ENCODE data around the gene DKK1. TPM values are rescaled to one million over a fixed set of nuclear protein-coding genes. Genes with fewer than 3 reads are reported as not detected.
A peak's percentile ranks its signal among the peaks of the same experiment; 100 is the strongest.

Gene DKK1, protein sequence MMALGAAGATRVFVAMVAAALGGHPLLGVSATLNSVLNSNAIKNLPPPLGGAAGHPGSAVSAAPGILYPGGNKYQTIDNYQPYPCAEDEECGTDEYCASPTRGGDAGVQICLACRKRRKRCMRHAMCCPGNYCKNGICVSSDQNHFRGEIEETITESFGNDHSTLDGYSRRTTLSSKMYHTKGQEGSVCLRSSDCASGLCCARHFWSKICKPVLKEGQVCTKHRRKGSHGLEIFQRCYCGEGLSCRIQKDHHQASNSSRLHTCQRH
- total RNA-seq = 111 and 122 TPM in 2 replicates

DNA sequence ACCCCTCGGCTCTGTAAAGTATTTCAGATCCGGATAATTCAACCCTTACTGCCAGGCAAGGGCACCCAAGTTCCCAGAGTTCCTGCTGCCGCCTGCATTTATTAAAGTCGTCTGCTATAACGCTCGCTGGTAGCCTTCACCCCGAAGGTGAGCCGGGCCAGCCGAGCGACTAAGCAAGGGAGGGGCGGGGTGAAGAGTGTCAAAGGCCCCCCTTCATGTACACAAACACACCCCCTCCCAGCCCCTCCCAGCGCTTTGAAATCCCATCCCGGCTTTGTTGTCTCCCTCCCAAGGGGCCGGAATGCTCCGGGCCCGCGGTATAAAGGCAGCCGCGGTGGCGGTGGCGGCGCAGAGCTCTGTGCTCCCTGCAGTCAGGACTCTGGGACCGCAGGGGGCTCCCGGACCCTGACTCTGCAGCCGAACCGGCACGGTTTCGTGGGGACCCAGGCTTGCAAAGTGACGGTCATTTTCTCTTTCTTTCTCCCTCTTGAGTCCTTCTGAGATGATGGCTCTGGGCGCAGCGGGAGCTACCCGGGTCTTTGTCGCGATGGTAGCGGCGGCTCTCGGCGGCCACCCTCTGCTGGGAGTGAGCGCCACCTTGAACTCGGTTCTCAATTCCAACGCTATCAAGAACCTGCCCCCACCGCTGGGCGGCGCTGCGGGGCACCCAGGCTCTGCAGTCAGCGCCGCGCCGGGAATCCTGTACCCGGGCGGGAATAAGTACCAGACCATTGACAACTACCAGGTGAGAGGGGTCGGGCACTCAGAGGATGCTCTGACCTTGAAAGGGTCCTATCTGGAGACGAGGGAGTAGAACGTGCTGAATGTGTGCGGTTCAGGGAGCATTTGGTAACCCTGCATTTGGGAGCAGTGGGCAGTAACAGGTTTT lies at the start of gene DKK1:
TSS of gene DKK1 (plus strand) at position 349 of the 889 bp plus-strand sequence. CDS start at position 503, 154 bp downstream.
- DNase-seq (ENCODE audit: low read depth, low spot score) = peak; percentile 60

DNA sequence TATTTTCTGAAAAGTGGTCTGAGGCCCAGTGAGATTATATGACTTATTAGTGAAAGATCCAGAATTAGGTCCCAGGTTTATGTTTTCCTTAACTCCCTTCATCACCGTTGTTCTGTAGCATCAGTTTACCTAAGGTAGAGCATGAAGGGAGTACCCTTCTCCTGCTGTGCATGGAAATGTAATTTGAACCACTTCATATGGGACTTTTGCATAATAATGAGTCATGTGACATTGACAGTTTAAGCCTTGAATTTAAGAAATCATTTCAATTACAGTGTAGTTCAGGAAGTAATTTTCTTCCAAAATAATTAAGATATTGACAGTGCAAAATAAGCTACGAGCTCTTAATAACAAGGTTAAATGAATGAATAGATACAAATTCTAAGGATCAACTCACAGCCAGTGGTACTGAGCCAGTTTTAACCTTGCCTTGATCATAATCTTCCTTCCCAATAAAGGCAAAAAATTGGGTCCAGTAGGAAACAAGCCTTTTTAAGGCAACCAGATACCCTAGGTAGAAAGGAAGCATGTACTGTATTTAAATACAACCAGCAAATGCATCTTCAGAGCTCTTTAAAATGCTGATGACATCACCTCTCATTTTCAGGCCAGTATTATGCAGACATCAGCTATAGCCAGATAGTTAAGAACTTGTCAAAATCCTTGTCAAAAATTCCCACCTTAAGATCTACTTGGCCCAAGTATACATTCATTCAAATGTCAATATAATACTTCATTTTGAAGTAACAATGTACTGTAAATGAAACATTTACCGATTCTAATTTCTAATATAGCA lies 48.8 kb upstream of the DKK1 start:
- DNase-seq (ENCODE audit: low read depth, low spot score) = no peak

GRCh38 chr10:52266858-52267257 lies 47.2 kb upstream of the DKK1 start:
- DNase-seq (ENCODE audit: low read depth, low spot score) = no peak

- no peak for DNase-seq (ENCODE audit: low read depth, low spot score)
Measured at GRCh38 chr10:52268790-52269189, 45.3 kb upstream of the DKK1 start.

GRCh38 chr10:52269233-52269632 lies 44.8 kb upstream of the DKK1 start:
- no peak for DNase-seq (ENCODE audit: low read depth, low spot score)

DNA sequence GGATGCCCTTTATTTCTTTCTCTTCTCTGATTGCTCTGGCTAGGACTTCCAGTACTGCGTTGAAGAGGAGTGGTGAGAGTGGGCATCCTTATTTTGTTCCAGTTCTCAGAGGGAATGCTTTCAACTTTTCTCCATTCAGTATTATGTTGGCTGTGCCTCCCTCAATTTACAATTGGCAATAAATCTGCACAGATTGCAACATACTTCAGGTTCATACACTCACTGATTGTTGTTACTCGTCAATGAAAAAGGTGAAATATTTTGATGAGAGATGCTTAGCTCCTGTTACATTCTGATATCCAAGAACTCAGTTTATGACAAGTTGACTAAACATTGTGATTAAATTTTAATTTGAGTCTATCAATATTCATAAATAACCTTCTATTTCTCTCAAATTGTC lies 37.9 kb upstream of the DKK1 start:
- DNase-seq (ENCODE audit: low read depth, low spot score) = no peak

DNA sequence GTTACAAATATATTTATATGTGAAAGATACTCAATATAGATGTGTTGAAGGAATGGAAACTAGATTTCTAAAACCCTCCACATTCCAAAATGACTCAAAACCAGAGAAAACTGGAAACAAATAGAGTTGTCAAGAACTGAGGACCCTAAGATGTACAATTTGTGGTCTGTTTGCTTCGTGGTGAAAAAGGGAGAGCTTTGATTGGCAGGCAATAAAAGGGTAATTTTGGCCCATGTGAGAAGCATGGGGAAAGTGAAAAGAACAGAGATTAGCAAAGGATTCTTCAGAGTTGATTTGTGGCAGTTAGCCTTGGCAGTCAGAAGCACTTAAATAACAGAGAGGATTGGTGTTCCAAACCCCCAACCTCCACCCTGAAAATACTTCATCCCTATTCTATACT lies 37.1 kb upstream of the DKK1 start:
- DNase-seq (ENCODE audit: low read depth, low spot score) = no peak

DNA sequence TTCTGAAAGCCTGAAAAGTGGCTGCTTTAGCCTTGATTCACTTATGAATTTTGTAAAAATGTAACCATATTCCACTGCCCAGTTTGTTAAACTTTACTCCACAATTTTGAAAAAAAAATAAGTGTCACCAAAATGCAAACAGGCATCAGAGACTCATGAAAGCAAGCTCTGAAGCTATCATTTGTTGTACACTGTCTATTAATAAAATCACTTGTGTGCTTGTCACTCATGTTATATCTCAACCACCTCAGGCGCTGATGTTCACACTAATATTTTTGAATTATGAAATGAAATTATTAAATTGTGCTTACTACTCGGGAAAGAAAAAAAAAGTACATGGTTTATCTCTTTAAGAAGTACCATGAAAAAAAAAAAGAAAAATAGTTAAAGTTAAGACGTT lies 34.5 kb upstream of the DKK1 start:
- no peak for DNase-seq (ENCODE audit: low read depth, low spot score)

GRCh38 chr10:52280051-52280450 lies 34.0 kb upstream of the DKK1 start:
- DNase-seq (ENCODE audit: low read depth, low spot score) = no peak

DNA sequence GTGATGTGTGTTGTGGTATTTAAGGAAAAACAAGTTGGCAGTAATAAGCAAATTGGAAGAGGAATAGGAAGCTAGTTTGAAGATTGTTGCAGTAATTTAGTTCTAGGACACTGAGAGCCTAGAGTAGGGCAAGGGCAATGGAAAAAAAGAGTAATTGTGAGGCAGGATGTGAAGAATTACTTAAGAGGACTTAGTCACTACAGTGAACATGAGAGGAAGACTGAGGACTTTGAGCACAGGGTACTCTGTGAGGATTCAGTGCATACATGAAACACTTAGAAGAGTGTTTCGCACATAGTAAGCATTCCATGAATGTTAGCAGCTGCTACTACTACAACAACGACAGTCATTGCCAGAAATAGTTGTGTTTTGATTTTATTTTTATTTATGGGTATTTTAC lies 30.9 kb upstream of the DKK1 start:
- no peak for DNase-seq (ENCODE audit: low read depth, low spot score)

- no peak for DNase-seq (ENCODE audit: low read depth, low spot score)
Measured at GRCh38 chr10:52284416-52285013, 29.6 kb upstream of the DKK1 start.

GRCh38 chr10:52287866-52288265 lies 26.2 kb upstream of the DKK1 start:
- no peak for DNase-seq (ENCODE audit: low read depth, low spot score)

- no peak for DNase-seq (ENCODE audit: low read depth, low spot score)
Measured at GRCh38 chr10:52297747-52298146, 16.3 kb upstream of the DKK1 start.

- DNase-seq (ENCODE audit: low read depth, low spot score) = no peak
Measured at GRCh38 chr10:52300599-52301277, 13.3 kb upstream of the DKK1 start.

DNA sequence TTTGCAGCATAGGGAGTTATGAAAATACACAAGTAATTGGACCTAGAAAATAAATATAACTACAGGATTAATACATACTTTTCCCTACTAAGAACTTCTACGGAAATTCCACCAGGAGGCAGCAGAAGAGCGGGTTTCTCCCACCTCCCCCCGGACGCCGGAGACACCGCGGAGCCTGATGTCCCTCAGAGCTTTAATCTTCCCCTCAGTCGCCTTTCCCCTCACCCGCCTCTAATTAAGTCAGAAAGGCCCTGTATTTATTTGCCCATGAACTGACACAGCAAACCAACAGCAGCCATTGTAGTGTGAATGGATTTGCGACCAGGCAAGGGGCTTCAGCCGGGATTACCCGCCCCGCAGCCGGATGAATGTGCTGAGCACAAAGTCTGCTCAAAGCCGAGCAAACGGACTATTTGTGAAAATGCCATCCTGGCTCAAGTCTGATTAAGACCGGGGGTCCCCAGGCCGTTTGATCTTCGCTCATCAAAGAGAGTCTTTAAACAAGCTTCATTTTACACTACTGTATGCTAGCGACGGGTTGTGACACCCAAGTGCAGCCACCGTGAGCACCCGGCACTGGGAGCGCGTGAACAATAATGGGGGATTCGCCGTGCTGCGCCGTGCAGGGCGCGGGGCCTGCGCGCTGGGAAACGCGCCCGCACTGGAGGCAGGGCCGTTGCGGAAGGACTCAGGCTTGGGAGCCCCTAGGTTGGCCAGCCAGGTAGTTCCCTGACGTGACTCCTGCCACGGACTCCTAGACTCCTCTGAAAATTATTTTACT lies 5.6 kb upstream of the DKK1 start:
- DNase-seq (ENCODE audit: low read depth, low spot score) = peak; percentile 60

- no peak for DNase-seq (ENCODE audit: low read depth, low spot score)
Measured at GRCh38 chr10:52312942-52313255, 1.2 kb upstream of the DKK1 start.

DNA sequence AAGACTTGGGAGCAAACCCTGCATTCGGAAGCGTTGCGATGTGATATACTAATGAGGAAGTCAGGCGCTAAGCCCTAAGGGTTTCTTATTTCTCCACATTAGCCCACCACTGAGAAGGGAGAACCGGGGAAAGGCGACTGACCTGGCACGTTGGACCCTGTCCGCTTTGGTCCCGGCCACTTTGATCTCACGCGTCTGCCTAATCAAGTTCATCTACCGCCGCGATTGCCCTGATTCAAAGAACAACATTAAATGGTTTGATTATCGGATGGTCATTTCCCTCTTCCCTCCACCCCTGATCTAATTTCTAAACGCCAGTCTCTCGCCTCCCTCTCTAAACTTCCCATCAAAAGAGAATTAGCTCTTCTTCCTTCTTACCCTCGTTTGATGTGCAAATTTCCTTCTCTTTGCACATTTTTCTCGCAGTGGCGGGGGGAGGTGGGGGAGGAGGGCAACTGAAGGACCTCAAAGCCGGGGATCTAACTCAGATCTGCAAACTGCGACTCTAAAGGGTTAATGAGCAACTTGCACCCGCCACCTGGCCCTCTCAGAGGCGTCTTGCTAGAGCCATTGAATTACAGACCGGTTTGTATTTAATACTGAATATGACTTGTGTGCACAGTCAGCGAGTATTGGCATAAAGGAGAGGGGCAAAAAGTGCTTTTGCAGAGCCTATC lies 687 bp upstream of the DKK1 start:
- no peak for DNase-seq (ENCODE audit: low read depth, low spot score)

DNA sequence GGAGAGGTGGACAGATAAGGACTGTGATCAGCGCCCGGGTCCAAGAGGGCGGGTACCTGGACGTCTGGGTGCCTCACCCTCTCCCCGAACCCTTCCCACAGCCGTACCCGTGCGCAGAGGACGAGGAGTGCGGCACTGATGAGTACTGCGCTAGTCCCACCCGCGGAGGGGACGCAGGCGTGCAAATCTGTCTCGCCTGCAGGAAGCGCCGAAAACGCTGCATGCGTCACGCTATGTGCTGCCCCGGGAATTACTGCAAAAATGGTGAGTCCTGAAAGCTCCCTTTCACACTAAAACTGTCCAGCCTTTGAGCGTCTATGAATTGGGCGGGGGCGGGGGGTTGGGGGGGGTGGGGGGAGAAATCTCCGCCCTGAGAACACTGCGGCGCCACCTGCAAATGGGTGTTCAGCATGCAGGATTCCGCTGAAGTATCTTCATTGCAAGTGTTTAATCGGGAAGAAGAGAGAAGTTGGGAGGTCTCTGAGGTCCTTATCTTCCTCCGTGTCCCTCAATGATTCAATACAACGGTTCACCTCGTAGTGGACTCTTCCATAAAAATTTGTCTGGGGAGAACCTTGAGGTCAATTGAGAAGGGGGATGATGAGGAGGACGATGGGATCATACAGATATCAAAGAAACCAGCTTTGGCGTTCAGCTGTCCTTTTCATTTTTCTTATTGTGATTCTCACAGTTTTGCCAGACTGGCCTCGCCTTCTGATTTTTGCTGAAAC lies 906 bp downstream of the DKK1 start:
- no peak for DNase-seq (ENCODE audit: low read depth, low spot score)

- no peak for DNase-seq (ENCODE audit: low read depth, low spot score)
Measured at GRCh38 chr10:52316001-52316400, 1.9 kb downstream of the DKK1 start.

Data from pulmonary artery endothelial cell (primary cell).